GM18867 (cell line): ENCODE data around the gene RAB18.
A peak's percentile ranks its signal among the peaks of the same experiment; 100 is the strongest.
"Not testable (repeated sequence)": the region's sequence is repeated elsewhere in the genome, so short reads cannot be mapped to it uniquely, and the experiment has no call there.

Experiments used
- ATAC-seq: cut with Tn5 transposase; IDR thresholded peaks from one replicate; pipeline ENCODE4 v1.9.1; 2021; ENCODE audit warnings: mild to moderate bottlenecking, moderate library complexity; ENCODE audit not compliant: unreplicated experiment

Gene RAB18

GRCh38 chr10:27504007-27504807, at the start of gene RAB18:
Gene RAB18, plus strand, starts transcription at chr10:27504304. Its CDS starts 66 bp downstream, at chr10:27504370.
- ATAC-seq, result peak; percentile 97

- ATAC-seq, result no peak
Observed at GRCh38 chr10:27454837-27455236, 49.3 kb upstream of the RAB18 start.

DNA sequence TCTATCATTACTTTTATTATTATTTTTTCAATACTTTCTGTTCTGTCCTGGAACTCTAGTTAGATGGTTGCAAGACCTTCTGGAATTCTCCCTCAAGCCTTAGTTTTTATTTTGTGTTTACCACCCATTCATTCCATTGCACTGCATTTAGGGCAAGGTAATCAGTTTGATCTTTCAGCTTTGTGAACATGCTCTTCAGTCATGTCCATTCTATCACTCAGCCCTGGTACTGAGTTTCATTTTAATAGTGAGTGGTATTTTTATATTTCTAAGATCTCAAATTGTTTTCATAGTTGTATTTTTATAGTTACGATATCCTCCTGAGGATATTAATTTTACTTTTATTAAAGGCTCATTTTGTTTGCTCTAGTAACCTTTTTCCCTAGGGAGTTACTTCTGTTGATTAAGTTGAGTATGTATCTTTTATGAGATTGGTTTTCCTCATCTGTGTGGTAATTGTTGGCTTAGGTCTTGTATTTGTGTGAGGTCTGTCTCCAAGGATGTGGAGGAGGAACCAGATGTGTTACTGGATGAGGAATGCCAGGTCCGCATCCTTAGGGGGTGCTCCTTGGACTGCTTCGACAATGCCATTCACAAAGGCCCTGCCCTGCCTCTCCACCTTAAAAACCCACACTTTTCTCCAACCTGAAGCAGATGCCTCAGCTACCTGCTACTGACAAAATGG, 46.7 kb upstream of the RAB18 start:
- ATAC-seq, result no peak

DNA sequence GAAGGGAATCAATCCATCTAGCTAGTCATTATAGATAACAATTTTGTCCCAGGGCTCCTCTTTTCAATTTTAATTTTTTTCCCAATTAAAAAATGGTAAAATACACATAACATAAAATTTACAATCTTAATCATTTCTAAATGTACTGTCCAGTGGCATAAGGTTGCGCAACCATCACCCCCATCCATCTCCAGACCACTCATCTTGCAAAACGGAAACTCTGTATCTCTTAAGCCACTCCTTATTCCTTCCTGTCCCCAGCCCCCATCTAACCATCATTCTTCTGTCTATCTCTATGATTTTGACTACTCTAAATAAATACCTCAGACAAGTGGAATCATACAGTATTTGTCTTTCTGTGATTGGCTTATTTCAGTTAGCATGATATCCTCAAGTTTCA, 46.1 kb upstream of the RAB18 start:
- ATAC-seq, result no peak

DNA sequence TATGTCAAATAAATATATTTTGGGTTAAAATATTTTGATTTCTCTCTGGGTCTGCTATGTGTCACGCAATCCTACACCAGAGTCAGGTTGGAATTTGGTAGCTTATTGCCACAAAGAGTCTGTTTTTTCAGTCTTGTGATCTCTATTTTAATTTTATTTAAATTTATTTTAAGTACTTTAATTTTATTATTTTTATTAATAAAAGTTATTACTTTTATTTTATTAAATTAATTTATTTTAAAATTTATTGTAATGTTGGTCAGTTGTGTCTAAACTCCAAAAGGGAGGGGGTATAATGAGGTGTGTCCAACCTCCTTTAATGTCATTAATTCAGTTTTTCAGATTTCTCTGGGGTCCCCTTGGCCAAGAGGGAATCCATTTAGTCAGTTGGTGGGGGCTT, 42.8 kb upstream of the RAB18 start:
- ATAC-seq, result no peak

DNA sequence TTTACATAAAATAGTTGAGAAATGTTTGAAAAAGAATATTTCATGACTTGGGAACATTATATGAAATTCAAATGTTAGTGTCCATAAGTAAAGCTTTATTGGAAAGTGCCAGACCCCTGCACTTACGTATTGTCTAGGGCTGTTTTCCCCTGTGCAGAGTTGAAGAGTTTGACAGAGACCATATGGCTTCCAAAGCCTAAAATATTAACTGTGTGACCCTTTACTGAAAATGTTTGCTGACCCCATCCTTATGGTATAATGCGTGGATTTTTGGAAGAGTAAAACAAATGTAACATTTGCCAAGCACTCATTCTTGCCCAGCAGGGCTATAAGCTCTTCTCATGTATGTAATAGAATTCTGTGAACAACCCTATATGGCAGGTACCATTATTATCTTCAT, 40.1 kb upstream of the RAB18 start:
- no peak for ATAC-seq

GRCh38 chr10:27464993-27465392, 39.1 kb upstream of the RAB18 start:
- ATAC-seq, result no peak

DNA sequence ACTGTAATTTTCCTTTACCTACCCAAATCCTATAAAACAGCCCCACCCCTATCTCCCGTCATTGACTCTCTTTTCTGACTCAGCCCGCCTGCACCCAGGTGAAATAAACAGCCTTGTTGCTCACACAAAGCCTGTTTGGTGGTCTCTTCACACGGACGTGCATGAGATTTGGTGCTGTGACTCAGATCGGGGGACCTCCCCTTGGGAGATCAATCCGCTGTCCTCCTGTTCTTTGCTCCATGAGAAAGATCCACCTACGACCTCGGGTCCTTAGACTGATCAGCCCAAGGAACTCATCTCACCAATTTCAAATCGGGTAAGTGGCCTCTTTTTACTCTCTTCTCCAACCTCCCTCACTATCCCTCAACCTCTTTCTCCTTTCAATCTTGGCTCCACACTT, 38.5 kb upstream of the RAB18 start:
- ATAC-seq, result not testable (repeated sequence)

DNA sequence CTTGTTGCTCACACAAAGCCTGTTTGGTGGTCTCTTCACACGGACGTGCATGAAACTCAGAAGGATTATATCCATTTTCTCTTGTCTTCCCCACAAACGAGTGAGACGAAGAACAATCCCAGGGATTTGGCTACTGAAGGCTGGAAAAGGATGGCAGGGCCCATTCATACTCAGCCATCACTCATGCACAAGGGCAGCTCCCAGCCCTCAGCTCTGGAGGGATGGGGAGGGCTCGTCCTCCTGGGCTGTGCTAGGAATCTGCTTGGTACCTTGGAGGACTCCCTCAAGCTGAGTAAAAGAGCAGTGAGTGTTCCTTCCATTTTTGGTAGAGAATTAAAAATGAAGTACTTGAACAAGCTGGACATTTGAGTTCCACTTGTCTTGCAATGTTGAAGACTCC, 33.2 kb upstream of the RAB18 start:
- no peak for ATAC-seq

GRCh38 chr10:27474741-27475140, 29.4 kb upstream of the RAB18 start:
- no peak for ATAC-seq

DNA sequence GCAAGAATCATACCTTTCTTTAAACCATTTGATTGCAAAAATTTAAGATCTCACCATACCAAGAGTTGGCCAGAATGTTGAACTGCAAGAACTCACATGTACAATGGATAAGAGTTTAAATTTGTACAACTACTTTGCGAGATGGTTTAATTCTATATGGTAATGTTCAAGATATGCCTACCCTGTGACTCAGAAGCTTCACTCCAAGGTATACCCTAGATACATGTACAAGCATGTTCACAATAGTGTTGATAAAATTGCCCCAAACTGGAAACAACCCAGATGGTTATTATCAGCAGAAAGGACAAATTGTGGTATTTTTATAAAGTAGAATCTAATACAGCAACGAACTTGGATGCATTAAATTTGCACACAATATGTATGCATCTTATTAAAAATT, 25.1 kb upstream of the RAB18 start:
- ATAC-seq, result no peak

- no peak for ATAC-seq
Observed at GRCh38 chr10:27481486-27481885, 22.6 kb upstream of the RAB18 start.

- no peak for ATAC-seq
Observed at GRCh38 chr10:27482984-27483956, 20.8 kb upstream of the RAB18 start.

DNA sequence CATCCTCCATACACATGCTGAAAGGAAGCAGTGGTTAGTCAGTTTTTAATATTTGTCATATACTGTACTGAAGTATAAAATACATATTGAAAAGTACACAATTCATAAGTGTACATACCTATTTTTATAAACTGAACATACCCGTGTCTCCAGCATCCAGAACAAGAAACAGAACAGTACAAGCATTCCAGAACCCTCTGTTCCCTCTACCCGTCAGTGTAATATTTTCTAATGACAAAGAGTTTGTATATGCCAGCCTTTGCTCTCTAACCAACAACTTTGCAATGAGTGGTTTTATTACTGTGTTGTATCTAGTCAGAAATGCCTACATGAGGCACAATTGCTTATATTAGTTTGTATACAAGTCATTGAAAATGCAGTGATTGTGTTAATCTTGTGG, 18.7 kb upstream of the RAB18 start:
- no peak for ATAC-seq

GRCh38 chr10:27485986-27486385, 18.1 kb upstream of the RAB18 start:
- ATAC-seq, result no peak

DNA sequence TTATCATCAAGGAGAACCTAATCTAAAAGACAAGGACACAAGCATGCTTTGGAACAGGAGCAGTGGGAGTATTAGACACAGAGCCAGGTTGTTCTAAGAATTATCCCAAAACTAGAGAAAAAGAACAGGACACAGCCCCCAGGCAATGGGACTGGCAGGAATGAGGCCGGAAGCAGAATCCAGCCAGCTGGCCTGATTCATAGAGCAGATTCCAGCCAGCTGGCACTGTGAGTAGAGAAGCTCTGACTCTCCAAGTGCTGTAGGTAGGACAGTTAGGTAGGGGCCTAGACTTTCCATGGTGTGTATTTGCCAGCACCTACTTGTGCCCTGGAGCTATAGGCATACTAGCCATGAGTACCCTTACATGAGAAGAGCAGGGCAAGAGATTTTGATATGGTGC, 13.3 kb upstream of the RAB18 start:
- no peak for ATAC-seq

DNA sequence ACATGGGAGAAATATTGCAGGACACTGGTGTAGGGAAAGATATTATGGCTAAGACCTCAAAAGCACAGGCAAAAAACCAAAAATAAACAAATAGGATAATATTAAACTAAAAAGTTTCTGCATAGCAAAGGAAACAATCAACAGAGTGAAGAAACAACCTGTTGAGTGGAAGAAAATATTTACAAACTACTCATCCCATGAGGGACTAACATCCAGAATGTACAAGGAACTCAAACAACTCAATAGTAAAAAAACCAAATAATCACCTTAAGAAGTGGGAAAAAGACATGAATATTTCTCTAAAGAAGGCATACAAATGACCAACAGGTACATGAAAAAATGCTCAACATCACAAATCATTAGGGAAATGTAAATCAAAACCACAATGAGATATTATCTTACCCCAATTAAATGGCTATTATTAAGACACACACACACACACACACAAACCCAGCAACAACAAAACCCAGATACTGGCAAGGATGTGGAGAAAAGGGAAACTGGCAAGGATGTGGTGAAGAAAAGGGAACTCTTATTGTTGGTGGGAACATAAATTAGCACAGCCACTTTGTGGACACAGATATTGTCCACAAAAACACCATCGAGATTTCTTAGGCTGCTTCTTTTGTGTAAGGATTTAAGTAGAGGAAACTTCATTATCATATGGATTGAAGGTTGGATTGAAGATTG, 9.8 kb upstream of the RAB18 start:
- no peak for ATAC-seq

- ATAC-seq, result no peak
Observed at GRCh38 chr10:27496137-27496536, 8.0 kb upstream of the RAB18 start.

DNA sequence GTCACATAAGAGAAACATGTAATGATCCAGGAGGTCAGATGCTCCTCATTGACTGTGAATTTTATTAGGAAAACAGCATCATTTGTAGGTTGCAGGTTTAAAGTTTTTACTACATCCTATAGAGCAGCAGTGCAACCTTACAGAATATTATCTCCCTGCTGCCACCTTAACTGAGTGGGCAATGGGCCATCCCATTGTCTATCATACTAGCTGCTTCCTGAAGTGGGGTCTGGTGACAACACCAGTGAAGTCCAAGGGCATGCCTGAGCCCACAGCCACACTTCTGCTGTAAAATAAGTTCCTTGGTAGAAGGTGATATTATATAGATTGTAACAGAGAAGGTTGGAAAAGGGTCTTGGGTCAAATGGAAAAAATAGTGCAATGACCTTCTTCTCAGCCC, 4.0 kb upstream of the RAB18 start:
- ATAC-seq, result no peak

DNA sequence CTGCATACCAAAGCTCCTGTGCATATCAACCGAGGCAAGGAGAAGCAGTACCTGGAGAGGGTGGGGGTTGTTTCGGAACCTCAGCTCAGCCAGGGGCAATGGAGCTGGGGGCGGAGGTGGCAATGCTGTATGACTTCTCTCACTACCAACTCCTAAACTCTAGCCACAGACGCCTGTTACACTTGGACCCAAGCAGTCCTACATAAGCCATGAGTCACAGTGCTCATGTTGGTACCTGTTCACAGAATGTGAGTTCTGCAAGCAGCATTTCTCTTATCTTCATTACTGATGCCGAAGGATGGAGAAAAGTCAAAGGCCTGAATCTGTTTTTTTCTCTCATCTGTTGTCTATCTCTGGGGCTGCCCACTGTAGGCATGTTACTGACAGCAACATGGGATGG, 3.2 kb upstream of the RAB18 start:
- no peak for ATAC-seq

GRCh38 chr10:27503498-27504006, 552 bp upstream of the RAB18 start:
- ATAC-seq, result no peak
